A549 (cell line): ENCODE data around the gene PI4KA. TPM values are rescaled to one million over a fixed set of nuclear protein-coding genes. Genes with fewer than 3 reads are reported as not detected.
"Not testable (repeated sequence)": the region's sequence is repeated elsewhere in the genome, so short reads cannot be mapped to it uniquely, and the experiment has no call there.

ENCODE experiments used
- ATAC-seq, 2 experiments: fragments of 200-7000 bp in 1 of 2; fragments of >200 bp in 1 of 2; cut with Nextera tagmentation in 1 of 2; cut with Tn5 transposase in 1 of 2; 3 replicates each; pipeline versions ENCODE4 v1.8.0 to v1.9.1; 2018 to 2020; ENCODE audit warnings: mild to moderate bottlenecking in 1 of 2, moderate library complexity in 1 of 2
- CTCF ChIA-PET: fragments of 300-600 bp; sonication (Branson Sonifier 250); formaldehyde crosslinking; extraction: SDS; loops from one replicate; lab custom pipeline; 2021; ENCODE audit warnings: antibody characterized with exemption, inconsistent platforms; lab: Yijun Ruan, JAX
- POLR2A ChIA-PET: fragments of 350-600 bp; formaldehyde crosslinking; extraction: SDS; loops from one replicate; lab custom pipeline; 2021; ENCODE audit warnings: antibody characterized with exemption, inconsistent platforms; lab: Yijun Ruan, JAX
- DNase-seq, 2 experiments: peaks; one replicate each; pipeline versions ENCODE4 v3.0.0 to v3.0.0-alpha.2; 2011 to 2016; ENCODE audit warnings: low read depth in 1 of 2, low spot score in 1 of 2
- FAIRE-seq: peaks from 2 replicates; lab custom pipeline; 2011; peaks lifted over from hg19 to GRCh38; lab: Jason Lieb, UNC
- H3K27ac ChIP-seq, 2 experiments: fragments of >200 bp; sonication (Bioruptor Twin); formaldehyde crosslinking; 3 replicates each; pipeline ENCODE4 v1.5.1; 2016 to 2017
- H3K4me1 ChIP-seq: fragments of >200 bp; sonication (Bioruptor Twin); formaldehyde crosslinking; 3 replicates; pipeline ENCODE4 v1.6.1; 2016
- H3K4me2 ChIP-seq: fragments of >200 bp; sonication (Bioruptor Twin); formaldehyde crosslinking; 3 replicates; pipeline ENCODE4 v1.6.1; 2016
- H3K4me3 ChIP-seq: fragments of >200 bp; sonication (Bioruptor Twin); formaldehyde crosslinking; 3 replicates; pipeline ENCODE4 v1.5.1; 2016
- H3K9me3 ChIP-seq: fragments of >200 bp; sonication (Bioruptor Twin); formaldehyde crosslinking; 3 replicates; pipeline ENCODE4 v1.6.1; 2016
- CTCF ChIP-seq: fragments of >200 bp; sonication (Bioruptor Twin); formaldehyde crosslinking; IDR thresholded peaks from 3 replicates; pipeline ENCODE4 v1.5.1; 2016
- POLR2A ChIP-seq: IDR thresholded peaks from 2 replicates; pipeline ENCODE4 v1.6.1; 2012; ENCODE audit warnings: mild to moderate bottlenecking, low read length
- RAD21 ChIP-seq, 2 experiments: fragments of >200 bp in 1 of 2; sonication (Bioruptor Twin) in 1 of 2; formaldehyde crosslinking in 1 of 2; IDR thresholded peaks in 1 of 2; conservative IDR thresholded peaks in 1 of 2; 2 replicates in 1 of 2; 3 replicates in 1 of 2; pipeline ENCODE4 v1.6.1; 2012 to 2018; ENCODE audit warnings: inconsistent platforms in 1 of 2
- SMC3 ChIP-seq: fragments of >200 bp; sonication (Bioruptor Twin); formaldehyde crosslinking; IDR thresholded peaks from 3 replicates; pipeline ENCODE4 v1.6.1; 2018; ENCODE audit warnings: inconsistent platforms
- WGBS: methylation state at CpG from one replicate; pipeline ENCODE4 v1.1.6; 2017; ENCODE audit errors: missing lambda C conversion rate; 5-methylcytosine and 5-hydroxymethylcytosine counted together
- polyA plus RNA-seq, 4 experiments: library from polyadenylated mRNA; depleted of rRNA in 3 of 4; stranded (reverse); fragments of >200 nt; fragmentation: RNase III in 1 of 4; extraction: RNeasy Plus Mini Kit Qiagen cat#74134 plus additional on column Dnase treatment in 1 of 4; gene quantifications; 2 replicates in 3 of 4; 3 replicates in 1 of 4; pipeline ENCODE4 v1.2.3, GENCODE V29; 2011 to 2017

PI4KA gene
- polyA plus RNA-seq, 2 of the 4 experiments (the other 2 are of a cell fraction) = 14.4 to 21.3 TPM

GRCh38 chr22:20702546-20703413, 155.8 kb downstream of the PI4KA start:
- H3K4me2 ChIP-seq = peak overlapping the region; percentile 90; the same call in 2 of the 3 replicates
- H3K4me1 ChIP-seq, FAIRE-seq, H3K9me3 ChIP-seq, CTCF ChIA-PET: not testable (repeated sequence)
- peak; percentile 46 for TF ChIP-seq POLR2A
- peak overlapping the region; percentile 52 for H3K4me3 ChIP-seq
- 2% methylated on average over 11 of the region's 64 CpGs for WGBS
- POLR2A ChIA-PET = interaction anchor here (0.6 kb wide), 1 partner anchor 80 kb away, joined by 3 read pairs; no protein-coding TSS in a partner anchor
- ATAC-seq (peak; percentile 86 to 87), DNase-seq (peak; percentile 36 to 92)
- H3K27ac ChIP-seq = peak overlapping the region; percentile 66 to 83; a peak in 5 of 6 replicates

DNA sequence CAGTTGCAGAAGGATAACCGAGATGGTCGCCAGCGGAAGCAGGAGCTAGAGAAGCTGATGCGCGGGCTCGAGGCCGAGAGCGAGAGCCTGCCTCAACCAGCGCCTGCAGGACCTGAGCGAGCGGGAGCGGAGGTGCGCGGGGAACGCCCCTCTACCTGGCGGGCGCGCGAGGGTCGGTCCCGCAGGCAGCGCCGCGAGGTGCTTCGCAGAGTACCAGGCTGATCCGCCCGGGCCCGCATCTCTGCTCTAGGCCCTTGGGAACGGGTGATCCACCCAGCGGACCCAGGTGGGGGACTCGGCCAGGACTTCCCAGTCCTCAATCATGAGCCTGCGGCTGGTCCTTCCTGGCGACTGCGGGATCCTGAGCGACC, 156.5 kb downstream of the PI4KA start:
- WGBS = no CpG with 5 or more reads among the region's 35 CpGs
- H3K4me2 ChIP-seq = peak overlapping the region; percentile 74
- H3K9me3 ChIP-seq, POLR2A ChIA-PET, H3K4me1 ChIP-seq, DNase-seq, FAIRE-seq, CTCF ChIA-PET: not testable (repeated sequence)
- peak overlapping the region; percentile 60 to 83; a peak in 4 of 6 replicates for H3K27ac ChIP-seq
- peak; percentile 32 to 52 for ATAC-seq
- H3K4me3 ChIP-seq = peak overlapping the region; percentile 52

DNA sequence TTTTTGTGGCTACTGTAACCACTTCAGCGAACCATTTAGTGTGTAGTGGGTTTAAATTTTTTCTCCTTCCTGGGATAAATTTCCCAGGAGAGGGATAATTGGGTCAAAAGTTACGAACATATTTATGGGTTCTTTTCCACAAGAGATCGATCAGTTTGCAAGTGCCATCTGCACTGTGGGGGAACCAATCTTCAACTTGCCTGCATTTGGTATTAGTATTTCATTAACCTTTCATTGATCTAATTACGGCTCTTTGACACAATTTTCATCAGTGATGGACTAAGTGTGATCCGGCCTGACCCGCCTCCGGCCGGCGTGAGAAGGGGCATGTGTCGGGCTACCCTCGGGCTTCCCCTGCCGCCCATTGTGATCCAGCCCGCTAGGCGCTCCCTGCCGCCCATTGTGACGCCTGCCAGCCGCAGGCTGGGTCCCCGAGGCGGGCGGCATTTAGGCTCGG, 156.9 kb downstream of the PI4KA start:
- CTCF ChIA-PET = interaction anchor here (2.1 kb wide), 1 partner anchor 96 kb away, joined by 5 read pairs; no protein-coding TSS in a partner anchor
- ATAC-seq = peak in 1 of 2 experiments; percentile 8; a peak in 5 of 6 replicates
- WGBS = 37% methylated on average over 7 of the region's 21 CpGs
- peak overlapping the region; percentile 52 for H3K4me3 ChIP-seq
- FAIRE-seq, DNase-seq, POLR2A ChIA-PET, H3K4me1 ChIP-seq, H3K9me3 ChIP-seq: not testable (repeated sequence)
- peak overlapping the region; percentile 74 for H3K4me2 ChIP-seq
- peak overlapping the region; percentile 47 to 83; a peak in 4 of 6 replicates for H3K27ac ChIP-seq

DNA sequence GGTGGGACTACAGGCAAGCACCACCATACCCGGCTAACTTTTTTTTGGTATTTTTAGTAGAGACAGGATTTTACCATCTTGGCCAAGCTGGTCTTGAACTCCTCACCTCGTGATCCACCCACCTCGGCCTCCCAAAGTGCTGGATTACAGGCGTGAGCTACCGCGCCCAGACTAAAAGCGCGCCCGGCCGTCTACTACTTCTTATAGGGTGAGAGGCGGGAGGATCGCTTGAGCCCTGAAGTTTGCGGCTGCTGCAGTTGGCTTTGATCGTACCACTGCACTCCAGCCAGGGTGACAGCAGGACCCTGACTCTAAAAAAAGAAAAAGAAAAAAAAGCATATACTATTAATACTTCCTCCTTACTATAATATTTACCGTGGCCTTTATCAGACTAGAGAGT, 158.3 kb downstream of the PI4KA start:
- H3K27ac ChIP-seq, POLR2A ChIA-PET, H3K4me2 ChIP-seq, ATAC-seq, H3K4me3 ChIP-seq, DNase-seq, FAIRE-seq, H3K4me1 ChIP-seq, H3K9me3 ChIP-seq: not testable (repeated sequence)
- 94% methylated on average over 15 of the region's 15 CpGs for WGBS
- CTCF ChIA-PET = interaction anchor here (1.2 to 2.1 kb wide), 2 partner anchors 94 to 282 kb away, joined by 5 to 7 read pairs; no protein-coding TSS in a partner anchor

DNA sequence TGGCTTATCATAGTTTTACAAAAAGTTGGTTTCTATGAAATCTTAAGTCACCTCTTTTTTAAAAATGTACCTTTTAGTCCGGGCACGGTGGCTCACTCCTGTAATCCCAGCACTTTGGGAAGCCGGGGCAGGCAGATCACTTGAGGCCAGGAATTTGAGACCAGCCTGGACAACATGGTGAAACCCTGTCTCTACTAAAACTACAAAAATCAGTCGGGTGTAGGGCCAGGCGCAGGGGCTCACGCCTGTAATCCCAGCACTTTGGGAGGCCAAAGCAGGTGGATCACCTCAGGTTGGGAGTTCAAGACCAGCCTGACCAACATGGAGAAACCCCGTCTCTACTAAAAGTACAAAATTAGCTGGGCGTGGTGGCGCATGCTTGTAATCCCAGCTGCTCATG, 158.8 kb downstream of the PI4KA start:
- POLR2A ChIA-PET, DNase-seq, ATAC-seq, H3K27ac ChIP-seq, H3K9me3 ChIP-seq, H3K4me3 ChIP-seq, H3K4me2 ChIP-seq, FAIRE-seq, H3K4me1 ChIP-seq: not testable (repeated sequence)
- CTCF ChIA-PET = interaction anchor here (1.2 to 2.1 kb wide), 2 partner anchors 94 to 282 kb away, joined by 5 to 7 read pairs; no protein-coding TSS in a partner anchor
- whole genome bisulfite sequencing = 84% methylated on average over 9 of the region's 9 CpGs

- H3K4me3 ChIP-seq, FAIRE-seq, H3K4me1 ChIP-seq, POLR2A ChIA-PET, H3K9me3 ChIP-seq: not testable (repeated sequence)
- peak in 1 of 2 experiments; percentile 75; a peak in 3 of 6 replicates for ATAC-seq
- peak; percentile 33 to 78 for DNase-seq
- H3K27ac ChIP-seq = peak overlapping the region; percentile 70 to 81
- H3K4me2 ChIP-seq = peak overlapping the region; percentile 73
- TF ChIP-seq SMC3 (peak; percentile 65), CTCF (peak; percentile 60), RAD21 (conservative IDR thresholded peaks at IDR 0.05 in 1 of 2, IDR thresholded peaks at IDR 0.05 in 1 of 2) (peak; percentile 78 to 87)
- 2% methylated on average over 6 of the region's 17 CpGs for WGBS
- CTCF ChIA-PET = interaction anchor here (0.7 kb wide), 1 partner anchor 289 kb away, joined by 3 read pairs; no protein-coding TSS in a partner anchor
These were observed 161.0 kb downstream of the PI4KA start for GRCh38 chr22:20697481-20698113.

DNA sequence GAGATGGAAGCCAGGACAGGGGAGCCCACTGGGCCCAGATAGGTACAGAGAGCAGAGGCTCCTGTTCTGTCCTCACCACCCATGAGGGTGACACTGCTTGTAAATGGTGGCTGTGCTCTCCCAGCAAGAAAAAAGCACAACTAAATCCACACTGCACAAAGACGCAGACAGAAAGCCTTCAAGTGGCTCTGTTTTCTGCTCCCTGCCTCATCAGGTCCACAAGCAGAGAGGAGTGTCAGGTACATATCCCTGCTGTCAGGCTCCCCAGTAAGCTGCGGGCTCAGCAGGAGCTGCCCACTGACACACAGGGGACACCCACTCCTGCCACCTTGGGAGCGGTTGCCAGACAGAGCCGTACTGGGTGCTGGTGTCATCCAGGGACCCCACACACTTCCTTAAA, 162.6 kb downstream of the PI4KA start:
- H3K9me3 ChIP-seq, H3K4me1 ChIP-seq, POLR2A ChIA-PET, ATAC-seq, H3K4me2 ChIP-seq, FAIRE-seq, H3K4me3 ChIP-seq, H3K27ac ChIP-seq, DNase-seq, CTCF ChIA-PET: not testable (repeated sequence)
- 100% methylated on average over 1 of the region's 4 CpGs for WGBS

DNA sequence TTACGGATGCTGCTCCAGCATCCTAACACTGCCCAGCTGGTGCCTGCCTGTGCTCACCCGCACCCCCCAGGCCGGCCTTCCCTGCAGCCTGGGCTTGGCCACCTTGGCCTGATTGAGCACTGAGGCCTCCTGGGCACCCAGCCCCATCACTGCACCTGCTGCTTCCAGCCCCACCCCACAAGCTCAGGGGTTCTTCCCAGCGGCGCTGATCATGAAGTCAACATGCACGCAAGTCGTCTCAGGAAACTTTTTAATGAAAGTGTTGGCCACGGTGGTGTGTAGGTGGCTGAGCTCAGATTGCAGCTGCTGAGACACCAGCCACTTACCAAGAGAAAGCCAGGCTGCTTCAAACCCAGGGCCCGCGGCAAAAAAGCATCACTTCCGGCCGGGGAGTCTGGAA, 163.4 kb downstream of the PI4KA start:
- H3K4me2 ChIP-seq, H3K4me3 ChIP-seq, ATAC-seq, H3K4me1 ChIP-seq, H3K27ac ChIP-seq, CTCF ChIA-PET, DNase-seq, H3K9me3 ChIP-seq, POLR2A ChIA-PET, FAIRE-seq: not testable (repeated sequence)
- WGBS = 83% methylated on average over 2 of the region's 12 CpGs

GRCh38 chr22:20694256-20694655, 164.4 kb downstream of the PI4KA start:
- ATAC-seq, H3K4me3 ChIP-seq, H3K9me3 ChIP-seq, H3K4me1 ChIP-seq, H3K27ac ChIP-seq, H3K4me2 ChIP-seq, FAIRE-seq, CTCF ChIA-PET, DNase-seq, POLR2A ChIA-PET: not testable (repeated sequence)
- WGBS = no CpG with 5 or more reads among the region's 14 CpGs
